Caco-2 (cell line): Measurements from ENCODE around the gene MTA1. TPM values are rescaled to one million over a fixed set of nuclear protein-coding genes. Genes with fewer than 3 reads are reported as not detected.

ENCODE experiments used
- BruUV-seq: library from RNA; stranded (reverse); fragments of 400-500 nt; replicated peaks from 2 replicates; lab custom pipeline; 2021; lab: Mats Ljungman, UMichigan
- CTCF ChIA-PET: fragments of 300-600 bp; sonication (Branson Sonifier 250); formaldehyde crosslinking; loops from one replicate; lab custom pipeline; 2022; ENCODE audit warnings: antibody characterized with exemption; lab: Charles Lee
- POLR2A ChIA-PET: fragments of 300-600 bp; sonication (Branson Sonifier 250); formaldehyde crosslinking; loops from one replicate; lab custom pipeline; 2022; ENCODE audit warnings: antibody characterized with exemption; lab: Charles Lee
- DNase-seq, 2 experiments: peaks; one replicate each; pipeline versions ENCODE4 v3.0.0 to v3.0.0-alpha.2; 2020 to 2022
- H3K27me3 ChIP-seq: replicated peaks from 2 replicates; pipeline ENCODE4 v1.6.0; 2011; ENCODE audit warnings: low read length; ENCODE audit not compliant: control insufficient read depth, insufficient read depth
- H3K36me3 ChIP-seq: 2 replicates; pipeline ENCODE4 v1.5.1; 2011; ENCODE audit warnings: low read length; ENCODE audit not compliant: control insufficient read depth, insufficient read depth
- H3K4me1 ChIP-seq: fragments of 250-450 bp; sonication (Bioruptor Pico); 2 replicates; pipeline ENCODE4 v1.5.1; 2020; ENCODE audit warnings: mild to moderate bottlenecking
- H3K4me3 ChIP-seq: 2 replicates; pipeline ENCODE4 v1.5.1; 2011; ENCODE audit warnings: low read depth, mild to moderate bottlenecking, control low read depth, low read length
- H3K9me3 ChIP-seq: fragments of 250-450 bp; sonication (Bioruptor Pico); 2 replicates; pipeline ENCODE4 v1.5.1; 2020; ENCODE audit warnings: mild to moderate bottlenecking, moderate library complexity
- H3K27ac Mint-ChIP-seq: one replicate; pipeline ENCODE4 v1.8.0; 2022; ENCODE audit warnings: mixed read lengths; ENCODE audit not compliant: unreplicated experiment
- H3K27me3 Mint-ChIP-seq: one replicate; pipeline ENCODE4 v1.8.0; 2022; ENCODE audit warnings: mixed read lengths; ENCODE audit not compliant: insufficient read depth, unreplicated experiment
- H3K36me3 Mint-ChIP-seq: one replicate; pipeline ENCODE4 v1.8.0; 2022; ENCODE audit warnings: mild to moderate bottlenecking, mixed read lengths; ENCODE audit not compliant: insufficient read depth, unreplicated experiment
- H3K4me1 Mint-ChIP-seq: one replicate; pipeline ENCODE4 v1.8.0; 2022; ENCODE audit warnings: low read depth, mixed read lengths; ENCODE audit not compliant: unreplicated experiment
- H3K4me3 Mint-ChIP-seq: one replicate; pipeline ENCODE4 v1.8.0; 2022; ENCODE audit warnings: mild to moderate bottlenecking, moderate library complexity, mixed read lengths; ENCODE audit not compliant: unreplicated experiment
- H3K9me3 Mint-ChIP-seq: one replicate; pipeline ENCODE4 v1.8.0; 2022; ENCODE audit warnings: mixed read lengths; ENCODE audit not compliant: unreplicated experiment
- CTCF ChIP-seq, 2 experiments: fragments of 200-600 bp in 1 of 2; IDR thresholded peaks; 1 replicate in 1 of 2; 2 replicates in 1 of 2; pipeline versions ENCODE4 v1.5.1 to v1.8.0; 2011 to 2022; ENCODE audit warnings: antibody characterized with exemption in 1 of 2, control low read depth in 1 of 2, inconsistent platforms in 1 of 2, low read depth in 1 of 2, low read length in 1 of 2, mild to moderate bottlenecking in 1 of 2, moderate library complexity in 1 of 2; ENCODE audit not compliant: insufficient read depth in 1 of 2, severe bottlenecking in 1 of 2, unreplicated experiment in 1 of 2
- intact Hi-C: fragments of 100-400 bp; cut with micrococcal nuclease; formaldehyde crosslinking; loops from one replicate; pipeline ENCODE4 v1.10.0; 2022; ENCODE audit not compliant: unreplicated experiment
- total RNA-seq: library from RNA; stranded (reverse); gene quantifications from 2 replicates; pipeline ENCODE4 v1.2.3, GENCODE V29; 2022

The MTA1 gene
- total RNA-seq, 1 experiment from 2014 or later, result 167 TPM

- no peaks in the 10 kb centered on the region; the same call in none of the 2 replicates for H3K36me3 ChIP-seq
- no peak for TF ChIP-seq CTCF (IDR thresholded peaks at IDR 0.05; ENCODE audit: insufficient read depth in 1 of 2, low read depth in 1 of 2, low read length in 1 of 2, severe bottlenecking in 1 of 2, unreplicated experiment in 1 of 2)
- intact Hi-C loops, result no loop called here
- ChIA-PET CTCF (no interaction called here), POLR2A (no interaction called here)
- H3K9me3 ChIP-seq, result no peaks in the 10 kb centered on the region
- H3K9me3 Mint-ChIP-seq, result no peaks in the 10 kb centered on the region
- no peaks in the 10 kb centered on the region for H3K4me1 Mint-ChIP-seq
- H3K27me3 Mint-ChIP-seq, result no peaks in the 10 kb centered on the region
- no TSS peak for BruUV-seq
- H3K27ac Mint-ChIP-seq, result no peak overlapping the region
- peaks cover 6% of the 10 kb centered on the region; the same call in 1 of the 2 replicates for H3K4me1 ChIP-seq
- H3K27me3 ChIP-seq, result no peaks in the 10 kb centered on the region
- no peak overlapping the region for H3K4me3 Mint-ChIP-seq
- no peak overlapping the region for H3K4me3 ChIP-seq
- H3K36me3 Mint-ChIP-seq, result peaks cover 34% of the 10 kb centered on the region
- DNase-seq, result no peak
Measured at GRCh38 chr14:105467249-105467941, 47.8 kb downstream of the MTA1 start.

GRCh38 chr14:105467942-105468471 lies 48.4 kb downstream of the MTA1 start:
- no TSS peak for BruUV-seq
- Mint-ChIP-seq H3K9me3 (no peaks in the 10 kb centered on the region), H3K27me3 (no peaks in the 10 kb centered on the region), H3K27ac (no peak overlapping the region), H3K4me3 (no peak overlapping the region), H3K36me3 (peaks cover 31% of the 10 kb centered on the region), H3K4me1 (no peaks in the 10 kb centered on the region)
- Histone ChIP-seq H3K36me3 (no peaks in the 10 kb centered on the region; the same call in none of the 2 replicates), H3K9me3 (no peaks in the 10 kb centered on the region), H3K27me3 (no peaks in the 10 kb centered on the region), H3K4me3 (no peak overlapping the region), H3K4me1 (peaks cover 6% of the 10 kb centered on the region; the same call in 1 of the 2 replicates)
- ChIA-PET CTCF (no interaction called here), POLR2A (no interaction called here)
- intact Hi-C loops, result no loop called here
- DNase-seq, result no peak
- TF ChIP-seq CTCF (IDR thresholded peaks at IDR 0.05; ENCODE audit: insufficient read depth in 1 of 2, low read depth in 1 of 2, low read length in 1 of 2, severe bottlenecking in 1 of 2, unreplicated experiment in 1 of 2), result no peak

GRCh38 chr14:105468621-105469241 lies 49.1 kb downstream of the MTA1 start:
- Histone ChIP-seq H3K9me3 (no peaks in the 10 kb centered on the region), H3K4me1 (peaks cover 10% of the 10 kb centered on the region), H3K36me3 (no peaks in the 10 kb centered on the region; the same call in none of the 2 replicates), H3K4me3 (no peak overlapping the region), H3K27me3 (no peaks in the 10 kb centered on the region)
- TF ChIP-seq CTCF (IDR thresholded peaks at IDR 0.05; ENCODE audit: insufficient read depth in 1 of 2, low read depth in 1 of 2, low read length in 1 of 2, severe bottlenecking in 1 of 2, unreplicated experiment in 1 of 2), result no peak
- ChIA-PET CTCF (no interaction called here), POLR2A (no interaction called here)
- Mint-ChIP-seq H3K9me3 (no peaks in the 10 kb centered on the region), H3K36me3 (peaks cover 25% of the 10 kb centered on the region), H3K27ac (no peak overlapping the region), H3K27me3 (no peaks in the 10 kb centered on the region), H3K4me1 (no peaks in the 10 kb centered on the region), H3K4me3 (no peak overlapping the region)
- DNase-seq, result no peak
- intact Hi-C loops, result no loop called here
- BruUV-seq, result no TSS peak
